Neural crest cell (in vitro differentiated cells): Measurements from ENCODE around the gene CDO1. TPM values are rescaled to one million over a fixed set of nuclear protein-coding genes. Genes with fewer than 3 reads are reported as not detected.
"Not testable (repeated sequence)": the region's sequence is repeated elsewhere in the genome, so short reads cannot be mapped to it uniquely, and the experiment has no call there.

ENCODE experiments used
- DNase-seq: peaks from one replicate; pipeline ENCODE4 v3.0.0; 2021; ENCODE audit warnings: low read depth, mixed read lengths, low spot score
- H3K27ac Mint-ChIP-seq: one replicate; pipeline ENCODE4 v1.8.0; 2021; ENCODE audit warnings: mild to moderate bottlenecking, mixed read lengths; ENCODE audit not compliant: unreplicated experiment
- H3K27me3 Mint-ChIP-seq: 2 replicates; pipeline ENCODE4 v1.8.0; 2021; ENCODE audit warnings: low read depth, mild to moderate bottlenecking, mixed read lengths
- H3K36me3 Mint-ChIP-seq: 2 replicates; pipeline ENCODE4 v1.8.0; 2021; ENCODE audit warnings: low read depth, mild to moderate bottlenecking, mixed read lengths
- H3K4me1 Mint-ChIP-seq: 2 replicates; pipeline ENCODE4 v1.8.0; 2021; ENCODE audit warnings: mixed read lengths
- H3K4me3 Mint-ChIP-seq: one replicate; pipeline ENCODE4 v1.8.0; 2021; ENCODE audit warnings: mild to moderate bottlenecking, mixed read lengths
- H3K9me3 Mint-ChIP-seq: 2 replicates; pipeline ENCODE4 v1.8.0; 2021; ENCODE audit warnings: mixed read lengths
- total RNA-seq: library from RNA; stranded (reverse); gene quantifications from 2 replicates; pipeline ENCODE4 v1.2.1, GENCODE V29; 2021
- TF ChIP-seq, protein P1 (sequence below): fragments of 200-600 bp; sonication (generic); conservative IDR thresholded peaks from 2 replicates; pipeline ENCODE4 v1.5.0; 2021; ENCODE audit warnings: antibody characterized with exemption, mild to moderate bottlenecking

Gene CDO1
- total RNA-seq, 1 donor from 2014 or later: 28.9 TPM

DNA sequence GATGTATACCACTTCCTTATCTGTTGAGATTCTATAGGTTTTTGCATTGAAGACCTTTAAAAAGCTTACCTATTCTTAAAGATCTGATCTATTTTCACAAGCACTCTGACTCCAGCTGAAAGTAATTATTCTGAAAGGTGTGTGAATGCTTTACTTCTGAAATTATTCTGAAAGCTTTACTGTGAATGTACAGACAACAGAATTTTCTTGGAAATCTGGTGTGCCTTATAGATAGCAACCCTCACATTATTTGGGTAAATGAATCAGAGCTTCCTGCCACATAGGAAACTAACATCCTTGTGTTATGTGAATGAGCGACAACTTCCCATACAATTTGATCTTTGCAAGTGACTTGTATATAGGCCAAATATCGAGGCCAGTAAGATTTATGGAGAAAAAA lies 6.5 kb downstream of the CDO1 start:
- H3K36me3 Mint-ChIP-seq: peaks cover 27% of the 10 kb centered on the region
- no peak overlapping the region for H3K4me3 Mint-ChIP-seq
- peaks cover 15% of the 10 kb centered on the region for H3K4me1 Mint-ChIP-seq
- H3K9me3 Mint-ChIP-seq: no peaks in the 10 kb centered on the region
- TF ChIP-seq, protein P1, sequence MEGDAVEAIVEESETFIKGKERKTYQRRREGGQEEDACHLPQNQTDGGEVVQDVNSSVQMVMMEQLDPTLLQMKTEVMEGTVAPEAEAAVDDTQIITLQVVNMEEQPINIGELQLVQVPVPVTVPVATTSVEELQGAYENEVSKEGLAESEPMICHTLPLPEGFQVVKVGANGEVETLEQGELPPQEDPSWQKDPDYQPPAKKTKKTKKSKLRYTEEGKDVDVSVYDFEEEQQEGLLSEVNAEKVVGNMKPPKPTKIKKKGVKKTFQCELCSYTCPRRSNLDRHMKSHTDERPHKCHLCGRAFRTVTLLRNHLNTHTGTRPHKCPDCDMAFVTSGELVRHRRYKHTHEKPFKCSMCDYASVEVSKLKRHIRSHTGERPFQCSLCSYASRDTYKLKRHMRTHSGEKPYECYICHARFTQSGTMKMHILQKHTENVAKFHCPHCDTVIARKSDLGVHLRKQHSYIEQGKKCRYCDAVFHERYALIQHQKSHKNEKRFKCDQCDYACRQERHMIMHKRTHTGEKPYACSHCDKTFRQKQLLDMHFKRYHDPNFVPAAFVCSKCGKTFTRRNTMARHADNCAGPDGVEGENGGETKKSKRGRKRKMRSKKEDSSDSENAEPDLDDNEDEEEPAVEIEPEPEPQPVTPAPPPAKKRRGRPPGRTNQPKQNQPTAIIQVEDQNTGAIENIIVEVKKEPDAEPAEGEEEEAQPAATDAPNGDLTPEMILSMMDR: no peak
- H3K27ac Mint-ChIP-seq: no peak overlapping the region
- H3K27me3 Mint-ChIP-seq: peaks cover 6% of the 10 kb centered on the region
- DNase-seq: no peak

DNA sequence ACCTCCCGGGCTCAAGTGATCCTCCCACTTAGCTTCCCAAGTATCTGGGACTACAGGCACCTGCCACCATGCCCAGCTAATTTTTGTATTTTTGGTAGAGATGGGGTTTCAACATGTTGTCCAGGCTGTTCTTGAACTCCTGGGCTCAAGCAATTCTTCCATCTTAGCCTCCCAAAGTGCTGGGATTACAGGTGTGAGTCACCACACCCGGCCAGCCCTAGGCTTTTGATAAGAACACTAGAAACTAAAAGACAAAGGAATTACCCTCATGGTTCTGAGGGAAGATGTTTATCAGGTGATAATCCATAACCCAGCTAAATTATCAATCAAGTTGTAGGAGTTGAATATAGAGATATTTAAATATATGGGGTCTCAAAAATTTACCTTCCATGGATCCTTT lies 8.4 kb downstream of the CDO1 start:
- H3K4me1 Mint-ChIP-seq, DNase-seq, H3K9me3 Mint-ChIP-seq, H3K4me3 Mint-ChIP-seq, H3K27me3 Mint-ChIP-seq, H3K27ac Mint-ChIP-seq: not testable (repeated sequence)
- peaks cover 28% of the 10 kb centered on the region for H3K36me3 Mint-ChIP-seq

DNA sequence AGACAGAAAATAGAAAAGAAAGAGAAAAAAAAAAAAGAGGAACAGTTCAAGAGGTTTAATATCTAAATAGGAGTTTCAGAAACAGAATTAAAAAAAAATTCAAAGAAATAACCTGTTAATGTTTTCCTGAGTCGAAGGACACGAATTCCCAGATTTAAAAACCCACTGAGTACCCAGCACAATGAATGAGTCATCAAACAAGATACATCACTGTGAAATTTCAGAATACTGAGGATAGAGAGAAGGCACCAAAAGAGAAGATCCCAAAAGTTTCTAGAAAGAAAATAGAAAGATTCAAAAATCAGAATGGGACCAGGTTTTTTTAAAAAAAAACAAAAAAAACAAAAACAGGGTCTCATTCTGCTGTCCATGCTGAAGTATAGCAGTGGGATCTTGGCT lies 8.8 kb downstream of the CDO1 start:
- no peaks in the 10 kb centered on the region for H3K4me1 Mint-ChIP-seq
- no peak for DNase-seq
- H3K36me3 Mint-ChIP-seq: peaks cover 28% of the 10 kb centered on the region
- no peak overlapping the region for H3K4me3 Mint-ChIP-seq
- TF ChIP-seq, protein P1: no peak
- H3K9me3 Mint-ChIP-seq: no peaks in the 10 kb centered on the region
- no peaks in the 10 kb centered on the region for H3K27me3 Mint-ChIP-seq
- H3K27ac Mint-ChIP-seq: no peak overlapping the region

DNA sequence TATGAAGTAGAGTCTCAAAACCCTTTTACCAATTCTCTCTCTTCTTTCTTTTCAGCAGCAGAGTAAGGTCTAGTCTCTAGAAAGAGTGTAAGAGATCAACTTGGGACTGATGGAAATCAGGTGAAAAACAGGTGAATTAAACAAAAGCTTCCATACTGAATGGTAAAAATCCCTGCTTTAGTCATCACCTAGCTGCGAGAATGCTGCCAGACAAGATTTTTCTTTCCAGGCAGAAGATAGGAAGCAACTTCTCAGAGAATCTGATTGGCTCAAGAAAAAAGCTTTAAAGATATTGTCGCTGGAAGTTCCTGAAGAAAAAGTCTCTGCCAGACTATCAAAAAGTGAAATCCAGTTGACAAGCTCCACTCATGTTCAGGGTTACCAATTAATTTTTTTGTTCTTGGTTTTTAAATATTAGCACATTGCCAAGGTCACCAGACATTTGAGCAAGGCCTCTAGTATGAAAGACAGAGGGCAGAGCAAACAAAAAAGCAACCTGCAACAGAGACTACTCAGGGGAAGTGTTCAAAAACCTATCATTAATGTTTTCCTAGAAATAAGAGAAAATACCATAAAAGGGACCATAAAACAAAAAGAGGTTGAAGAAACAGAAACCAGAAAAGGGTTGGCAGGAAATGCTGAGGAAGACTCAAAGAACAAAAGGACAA lies 9.3 kb downstream of the CDO1 start:
- no peaks in the 10 kb centered on the region for H3K27me3 Mint-ChIP-seq
- H3K36me3 Mint-ChIP-seq: peaks cover 28% of the 10 kb centered on the region
- DNase-seq: no peak
- TF ChIP-seq, protein P1: no peak
- no peaks in the 10 kb centered on the region for H3K4me1 Mint-ChIP-seq
- H3K9me3 Mint-ChIP-seq: no peaks in the 10 kb centered on the region
- H3K27ac Mint-ChIP-seq: no peak overlapping the region
- no peak overlapping the region for H3K4me3 Mint-ChIP-seq

DNA sequence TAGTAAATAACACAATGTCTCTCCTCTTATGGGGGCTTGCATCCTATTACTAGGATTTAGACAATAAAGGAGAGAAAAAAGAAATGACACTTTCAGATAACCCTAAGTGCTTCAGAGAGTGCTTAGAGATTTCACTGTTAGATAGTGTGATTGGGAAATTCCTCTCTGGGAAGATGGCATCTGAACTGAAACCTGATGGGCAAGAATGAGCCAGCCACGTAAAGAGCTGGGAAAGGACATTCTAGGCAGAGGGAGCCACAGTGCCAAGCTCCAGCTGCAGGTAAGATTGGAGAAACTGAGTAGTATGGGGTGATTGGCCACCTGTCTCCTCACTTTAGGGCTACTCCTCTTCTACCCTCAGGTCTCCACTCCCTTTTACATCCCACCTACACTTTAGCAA lies 14.5 kb downstream of the CDO1 start:
- no peaks in the 10 kb centered on the region for H3K27me3 Mint-ChIP-seq
- no peak overlapping the region for H3K27ac Mint-ChIP-seq
- DNase-seq: no peak
- no peaks in the 10 kb centered on the region for H3K4me1 Mint-ChIP-seq
- no peaks in the 10 kb centered on the region for H3K9me3 Mint-ChIP-seq
- peaks cover 12% of the 10 kb centered on the region for H3K36me3 Mint-ChIP-seq
- TF ChIP-seq, protein P1: no peak
- no peak overlapping the region for H3K4me3 Mint-ChIP-seq

DNA sequence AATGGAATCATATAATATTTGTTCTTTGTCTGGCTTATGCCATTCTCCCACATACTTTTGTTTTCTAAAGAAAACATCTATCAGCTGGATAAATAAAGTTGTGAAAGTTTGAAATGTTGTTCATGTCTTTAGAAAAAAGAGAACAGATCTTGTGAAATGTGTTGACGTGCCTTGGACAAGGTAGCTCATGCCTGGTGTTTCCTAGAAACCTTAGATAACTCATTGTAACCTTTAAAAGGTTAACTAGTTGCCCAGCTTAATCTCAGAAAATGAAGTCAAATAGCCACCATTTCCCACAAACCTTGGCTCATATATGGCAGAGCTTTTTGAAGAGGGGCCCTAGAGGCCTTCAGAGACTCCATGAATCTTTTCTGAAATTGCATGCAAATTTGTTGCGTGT lies 15.3 kb downstream of the CDO1 start:
- H3K27ac Mint-ChIP-seq: no peak overlapping the region

More for the DNA sequence above, 15.3 kb downstream of the CDO1 start:
- no peak overlapping the region for H3K4me3 Mint-ChIP-seq
- H3K9me3 Mint-ChIP-seq: no peaks in the 10 kb centered on the region
- DNase-seq: no peak
- TF ChIP-seq, protein P1: no peak
- peaks cover 6% of the 10 kb centered on the region for H3K36me3 Mint-ChIP-seq
- H3K4me1 Mint-ChIP-seq: no peaks in the 10 kb centered on the region
- no peaks in the 10 kb centered on the region for H3K27me3 Mint-ChIP-seq
